B cell (primary cell): Measurements from ENCODE around the gene RERE. TPM values are rescaled to one million over a fixed set of nuclear protein-coding genes. Genes with fewer than 3 reads are reported as not detected.

Experiments used
- ATAC-seq: fragments of 200-7000 bp; cut with Tn5 transposase; one replicate; pipeline ENCODE4 v1.10.0; 2021; ENCODE audit warnings: low read depth, mild to moderate bottlenecking, moderate number of reproducible peaks, moderate library complexity
- CTCF ChIA-PET: fragments of 350-600 bp; sonication (Branson Sonifier 250); formaldehyde crosslinking; loops from one replicate; lab custom pipeline; 2021; ENCODE audit warnings: antibody characterized with exemption, inconsistent platforms; lab: Charles Lee
- POLR2A ChIA-PET: fragments of 350-600 bp; sonication (Branson Sonifier 250); formaldehyde crosslinking; loops from one replicate; lab custom pipeline; 2021; ENCODE audit warnings: antibody characterized with exemption; lab: Charles Lee
- DNase-seq: peaks from one replicate; pipeline ENCODE4 v3.0.0; 2013
- H2AFZ ChIP-seq: 2 replicates; pipeline ENCODE4 v1.6.1; 2012; ENCODE audit warnings: mild to moderate bottlenecking, low read depth, low read length; ENCODE audit not compliant: insufficient read depth, poor library complexity, severe bottlenecking
- H3K27ac ChIP-seq, 2 donors: 1 replicate in 1 of 2; 2 replicates in 1 of 2; pipeline ENCODE4 v1.5.1; 2012 to 2013; ENCODE audit warnings: low read length in 2 of 2, mild to moderate bottlenecking in 2 of 2, moderate library complexity in 1 of 2
- H3K27me3 ChIP-seq, 4 experiments: fragments of 200-600 bp in 1 of 4; sonication (generic) in 1 of 4; replicated peaks in 1 of 4; 1 replicate in 2 of 4; 2 replicates in 2 of 4; pipeline versions ENCODE4 v1.6.1 to v1.7.0; 2013 to 2016; ENCODE audit warnings: low read length in 3 of 4, mild to moderate bottlenecking in 2 of 4, mixed read lengths in 1 of 4, moderate library complexity in 1 of 4; ENCODE audit not compliant: insufficient read depth in 4 of 4, control insufficient read depth in 3 of 4; ENCODE audit errors: control extremely low read depth in 1 of 4
- H3K36me3 ChIP-seq, 2 experiments: replicated peaks in 1 of 2; 1 replicate in 1 of 2; 2 replicates in 1 of 2; pipeline versions ENCODE4 v1.6.1 to v1.7.1; 2013; ENCODE audit warnings: low read length in 1 of 2; ENCODE audit not compliant: insufficient read depth in 2 of 2, control insufficient read depth in 1 of 2; ENCODE audit errors: control extremely low read depth in 1 of 2, extremely low read depth in 1 of 2
- H3K4me1 ChIP-seq, 2 donors: fragments of 200-600 bp in 1 of 2; sonication (generic) in 1 of 2; 1 replicate in 1 of 2; 2 replicates in 1 of 2; pipeline versions ENCODE4 v1.5.1 to v1.6.1; 2013 to 2017; ENCODE audit warnings: low read length in 2 of 2; ENCODE audit not compliant: control insufficient read depth in 2 of 2, insufficient read depth in 2 of 2
- H3K4me2 ChIP-seq: replicated peaks from 2 replicates; pipeline ENCODE3; 2012; ENCODE audit warnings: mild to moderate bottlenecking, low read depth, low read length; ENCODE audit not compliant: poor library complexity, severe bottlenecking
- H3K4me3 ChIP-seq, 5 experiments: fragments of 200-600 bp in 1 of 5; sonication (generic) in 1 of 5; 1 replicate in 3 of 5; 2 replicates in 2 of 5; pipeline versions ENCODE4 v1.5.1 to v1.7.0; 2011 to 2016; ENCODE audit warnings: low read length in 4 of 5, mild to moderate bottlenecking in 4 of 5, low read depth in 2 of 5, control low read depth in 1 of 5, moderate library complexity in 1 of 5; ENCODE audit not compliant: insufficient read depth in 1 of 5; ENCODE audit errors: control extremely low read depth in 1 of 5, extremely low read depth in 1 of 5
- H3K79me2 ChIP-seq: fragments of 200-600 bp; sonication (generic); one replicate; pipeline ENCODE4 v1.6.0; 2016; ENCODE audit warnings: low read length; ENCODE audit not compliant: control insufficient read depth, insufficient read depth
- H3K9ac ChIP-seq: fragments of 200-600 bp; sonication (generic); 2 replicates; pipeline ENCODE4 v1.6.1; 2017; ENCODE audit warnings: mild to moderate bottlenecking, low read length, moderate library complexity
- H3K9me3 ChIP-seq, 3 donors: one replicate each; pipeline versions ENCODE4 v1.6.1 to v1.7.1; 2013; ENCODE audit warnings: low read length in 2 of 3; ENCODE audit not compliant: control insufficient read depth in 2 of 3, insufficient read depth in 1 of 3; ENCODE audit errors: control extremely low read depth in 1 of 3
- H4K20me1 ChIP-seq: 2 replicates; pipeline ENCODE4 v1.6.0; 2012; ENCODE audit warnings: mild to moderate bottlenecking, low read length; ENCODE audit not compliant: insufficient read depth, control insufficient read depth, poor library complexity, severe bottlenecking
- H3K27ac Mint-ChIP-seq: one replicate; pipeline ENCODE4 v1.8.0; 2021; ENCODE audit warnings: mixed read lengths
- H3K27me3 Mint-ChIP-seq: one replicate; pipeline ENCODE4 v1.8.0; 2021; ENCODE audit warnings: mixed read lengths
- H3K4me1 Mint-ChIP-seq: one replicate; pipeline ENCODE4 v1.8.0; 2021; ENCODE audit warnings: mixed read lengths
- H3K4me3 Mint-ChIP-seq: one replicate; pipeline ENCODE4 v1.8.0; 2021; ENCODE audit warnings: mixed read lengths
- H3K9me3 Mint-ChIP-seq: one replicate; pipeline ENCODE4 v1.8.0; 2022; ENCODE audit warnings: mixed read lengths; ENCODE audit not compliant: insufficient read depth
- CTCF ChIP-seq: fragments of 200-600 bp; IDR thresholded peaks from one replicate; pipeline ENCODE4 v1.8.0; 2022; ENCODE audit warnings: antibody characterized with exemption, mild to moderate bottlenecking
- EZH2 ChIP-seq: IDR thresholded peaks from 2 replicates; pipeline ENCODE4 v1.6.1; 2012; ENCODE audit warnings: borderline replicate concordance, low read depth, mild to moderate bottlenecking, moderate library complexity, low read length; ENCODE audit not compliant: insufficient read depth, poor library complexity, severe bottlenecking
- WGBS: methylation state at CpG from one replicate; pipeline ENCODE4 v1.1.5; 2013; ENCODE audit warnings: missing lambda C conversion rate; ENCODE audit not compliant: insufficient coverage; 5-methylcytosine and 5-hydroxymethylcytosine counted together
- intact Hi-C: fragments of 100-400 bp; cut with micrococcal nuclease; formaldehyde crosslinking; loops from one replicate; pipeline ENCODE4 v1.10.0; 2022
- polyA plus RNA-seq: library from polyadenylated mRNA; depleted of rRNA; stranded (reverse); fragments of >200 nt; gene quantifications from 2 replicates; pipeline ENCODE4 v1.2.3, GENCODE V29; 2012
- total RNA-seq, 2 donors: library from RNA; stranded (reverse); fragments of 120-200 nt in 1 of 2; gene quantifications; 1 replicate in 1 of 2; 2 replicates in 1 of 2; pipeline versions ENCODE4 v1.2.3 to v1.2.4, GENCODE V29; 2013 to 2022

The RERE gene
- total and polyA plus RNA-seq, 2 donors (not counting 1 experiment from before 2014, with no cell fraction given) = 27.3 to 132 TPM

DNA sequence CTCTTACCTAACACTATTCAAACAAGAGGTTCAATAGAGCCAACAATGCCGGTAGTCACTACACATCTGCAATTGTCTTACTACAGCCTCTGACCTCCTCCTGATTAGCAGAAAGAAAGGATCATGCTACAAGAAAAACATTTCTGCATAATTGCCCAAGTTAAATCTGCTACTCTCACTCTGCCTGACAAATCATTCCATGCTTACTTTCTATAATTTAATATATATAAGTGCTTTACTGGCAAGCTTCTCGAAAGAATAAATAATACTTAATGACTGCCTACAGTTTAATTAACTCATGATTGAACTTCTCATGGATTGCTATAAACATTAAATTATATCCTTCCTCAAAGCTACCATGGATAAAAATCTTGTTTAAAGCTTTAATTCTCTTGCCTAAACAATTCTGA lies 343.5 kb downstream of the RERE start:
- Histone ChIP-seq H3K4me3 (no peak overlapping the region), H3K9ac (no peak overlapping the region), H3K9me3 (no peaks in the 10 kb centered on the region), H3K79me2 (peaks cover 64% of the 10 kb centered on the region), H3K27me3 (no peaks in the 10 kb centered on the region), H4K20me1 (peaks cover 22% of the 10 kb centered on the region), H3K4me1 (peaks cover 20 to 22% of the 10 kb centered on the region in 2 donors), H3K4me2 (no peak overlapping the region), H2AFZ (no peak overlapping the region), H3K27ac (no peak overlapping the region), H3K36me3 (peaks cover 0 to 2% of the 10 kb centered on the region in 2 experiments)
- DNase-seq = no peak
- peak overlapping the region; percentile 61 for H3K27ac Mint-ChIP-seq
- ChIA-PET POLR2A (no interaction called here), CTCF (interaction anchor here (1.2 kb wide), 1 partner anchor 375 kb away, joined by 5 read pairs; no protein-coding TSS in a partner anchor)
- WGBS = no CpG with 5 or more reads among the region's 2 CpGs
- TF ChIP-seq CTCF (no peak), EZH2 (no peak)
- H3K4me3 Mint-ChIP-seq = no peak overlapping the region
- H3K4me1 Mint-ChIP-seq = peaks cover 46% of the 10 kb centered on the region
- intact Hi-C loops = loop anchor here (10.0 kb wide), 1 partner anchor 51 kb away; no protein-coding TSS in a partner anchor
- no peak for ATAC-seq
- no peaks in the 10 kb centered on the region for H3K9me3 Mint-ChIP-seq
- H3K27me3 Mint-ChIP-seq = no peaks in the 10 kb centered on the region

DNA sequence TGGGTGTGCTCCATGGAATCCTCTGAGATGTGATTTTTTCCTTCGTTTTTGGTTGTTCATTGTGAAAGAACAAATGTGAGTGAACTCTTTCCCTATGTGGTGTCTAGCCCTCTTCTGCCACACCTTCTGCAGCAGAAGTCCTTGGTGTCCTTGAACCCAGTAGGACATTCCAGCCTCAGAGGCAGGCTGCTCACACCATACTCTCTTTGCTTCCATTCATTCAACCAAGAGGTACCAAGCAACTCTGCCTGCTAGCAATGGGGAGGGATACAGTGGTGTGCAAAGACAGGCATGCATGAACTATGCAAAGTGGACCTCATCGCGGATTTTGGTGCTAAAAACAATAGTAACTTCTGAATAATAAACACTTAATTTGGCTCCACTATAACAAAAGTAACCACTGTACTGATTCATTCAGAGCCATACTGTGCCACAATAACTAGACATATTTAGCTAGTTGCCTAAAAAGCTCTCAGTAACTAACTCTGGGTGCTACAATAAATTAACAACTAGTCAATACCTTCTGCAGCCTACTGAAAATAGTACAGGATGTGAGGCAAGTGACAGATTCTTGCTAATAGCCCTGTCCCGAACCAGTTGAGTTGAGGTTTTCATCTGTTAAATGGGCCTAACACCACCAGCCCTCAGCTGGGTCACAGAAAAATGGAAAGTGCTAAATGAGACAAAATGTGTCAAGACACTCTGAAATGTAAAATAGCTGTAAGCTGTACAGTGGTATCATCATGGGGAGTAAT lies 344.1 kb downstream of the RERE start:
- no peaks in the 10 kb centered on the region for H3K27me3 Mint-ChIP-seq
- 40% methylated on average over 3 of the region's 4 CpGs for WGBS
- H3K4me3 Mint-ChIP-seq = peak overlapping the region; percentile 55
- intact Hi-C loops = loop anchor here (10.0 kb wide), 1 partner anchor 52 kb away; no protein-coding TSS in a partner anchor
- ChIA-PET CTCF (interaction anchor here (1.2 kb wide), 1 partner anchor 376 kb away, joined by 5 read pairs; no protein-coding TSS in a partner anchor), POLR2A (no interaction called here)
- DNase-seq (no peak), ATAC-seq (no peak)
- Histone ChIP-seq H3K9me3 (no peaks in the 10 kb centered on the region), H3K4me1 (peaks cover 20 to 22% of the 10 kb centered on the region in 2 donors), H3K27me3 (no peaks in the 10 kb centered on the region), H2AFZ (no peak overlapping the region), H3K79me2 (peaks cover 61% of the 10 kb centered on the region), H3K36me3 (peaks cover 2% of the 10 kb centered on the region in 2 experiments), H3K4me2 (peak overlapping the region; percentile 10), H3K27ac (no peak overlapping the region), H3K4me3 (no peak overlapping the region), H4K20me1 (peaks cover 22% of the 10 kb centered on the region), H3K9ac (no peak overlapping the region)
- peaks cover 46% of the 10 kb centered on the region for H3K4me1 Mint-ChIP-seq
- no peaks in the 10 kb centered on the region for H3K9me3 Mint-ChIP-seq
- TF ChIP-seq EZH2 = no peak
- TF ChIP-seq CTCF = no peak
- H3K27ac Mint-ChIP-seq = peak overlapping the region; percentile 61
